ENCODE measurements around the gene PACRG. TPM values are rescaled to one million over a fixed set of nuclear protein-coding genes. Genes with fewer than 3 reads are reported as not detected.

PACRG gene
- total and polyA plus RNA-seq, 2 of the 4 experiments (the other 2 are of a cell fraction): not detected

GRCh38 chr6:163344411-163344810 lies 616.6 kb downstream of the PACRG start:
- peaks cover 2% of the 10 kb centered on the region; the same call in 1 of the 2 replicates for H3K9me3 ChIP-seq (ENCODE audit: control insufficient read depth, insufficient read depth, low read length)
- TF ChIP-seq MAFK (IDR thresholded peaks at IDR 0.05; ENCODE audit: low read depth, low read length) (no peak), RFX5 (IDR thresholded peaks at IDR 0.05; ENCODE audit: low read depth, low read length) (no peak), RCOR1 (IDR thresholded peaks at IDR 0.05; ENCODE audit: insufficient replicate concordance, low read length) (no peak), CEBPB (IDR thresholded peaks at IDR 0.05; ENCODE audit: low read depth, low read length) (no peak)
- H3K27ac ChIP-seq (ENCODE audit: insufficient read depth, low read length): no peak overlapping the region
- WGBS, 2 experiments (ENCODE audit: extremely low coverage in 2 of 2, insufficient read length in 1 of 2): 100% methylated on average over 3 of the region's 8 CpGs; no CpG with 5 or more reads in 1 of the 2 experiments
- H2BK15ac ChIP-seq (ENCODE audit: low read depth, low read length): no peak overlapping the region
- no peak overlapping the region for H3K56ac ChIP-seq (ENCODE audit: extremely low read depth, insufficient read depth, low read length)
- intact Hi-C loops (cut with micrococcal nuclease) (no loop called here), dilution Hi-C loops (cut with HindIII; ENCODE audit: low sequenced_read_pairs, unreplicated experiment) (no loop called here), in situ Hi-C loops (cut with MboI; ENCODE audit: low sequenced_read_pairs) (no loop called here)
- H3K9ac ChIP-seq (ENCODE audit: low read depth, low read length): no peak overlapping the region
- H3K4me3 ChIP-seq (ENCODE audit: insufficient read depth, low read depth, low read length): no peak overlapping the region
- no peak overlapping the region for H2AFZ ChIP-seq (replicated peaks; ENCODE audit: low read length, poor library complexity)
- H2BK120ac ChIP-seq (ENCODE audit: low read depth, low read length): no peak overlapping the region
- H2BK20ac ChIP-seq (ENCODE audit: low read depth, low read length): no peak overlapping the region
- H3K4me1 ChIP-seq (ENCODE audit: control insufficient read depth, insufficient read depth, low read length): no peaks in the 10 kb centered on the region
- ChIA-PET CTCF (no interaction called here), POLR2A (ENCODE audit: unreplicated experiment) (no interaction called here)
- no peak overlapping the region for H3K14ac ChIP-seq (replicated peaks; ENCODE audit: low read depth, low read length)
- no peak overlapping the region for H2BK5ac ChIP-seq (ENCODE audit: low read depth, low read length, poor library complexity, severe bottlenecking)
- H3K23ac ChIP-seq (ENCODE audit: low read depth, low read length): no peak overlapping the region
- H3K18ac ChIP-seq (ENCODE audit: low read depth, low read length): no peak overlapping the region
- no peaks in the 10 kb centered on the region for H3K27me3 ChIP-seq (ENCODE audit: control insufficient read depth, insufficient read depth, low read length)
- no peaks in the 10 kb centered on the region for H3K9me1 ChIP-seq (ENCODE audit: insufficient read depth, low read length)
- DNase-seq (no peak), ATAC-seq (ENCODE audit: low read depth) (no peak)
- H2AK9ac ChIP-seq (replicated peaks; ENCODE audit: low read depth, low read length, poor library complexity): no peak overlapping the region
- H3K4me2 ChIP-seq (ENCODE audit: low read depth, low read length): no peak overlapping the region
- no peak overlapping the region for H4K91ac ChIP-seq (ENCODE audit: insufficient read depth, low read depth, low read length)
- no peak overlapping the region for H4K8ac ChIP-seq (ENCODE audit: low read depth in 2 of 2, low read length in 2 of 2)
- H4K20me1 ChIP-seq (ENCODE audit: insufficient read depth, low read length): no peaks in the 10 kb centered on the region
- no TSS peak for BruUV-seq (replicated peaks)
- H3K36me3 ChIP-seq (ENCODE audit: control insufficient read depth, insufficient read depth, low read length): no peaks in the 10 kb centered on the region
- H4K5ac ChIP-seq (ENCODE audit: low read depth, low read length): no peak overlapping the region
- no peak overlapping the region for H2AK5ac ChIP-seq (ENCODE audit: low read depth, low read length)
- no peaks in the 10 kb centered on the region for H3K79me1 ChIP-seq (ENCODE audit: low read depth in 1 of 2, low read length in 2 of 2)
- no peak overlapping the region for H3K4ac ChIP-seq (ENCODE audit: low read depth, low read length)
